Measurements from ENCODE around the gene DSC3. TPM values are rescaled to one million over a fixed set of nuclear protein-coding genes. Genes with fewer than 3 reads are reported as not detected.
"Not testable (repeated sequence)": the region's sequence is repeated elsewhere in the genome, so short reads cannot be mapped to it uniquely, and the experiment has no call there.

The DSC3 gene
- total RNA-seq, 1 donor from 2014 or later, result not detected

GRCh38 chr18:31041271-31042083 lies 1.1 kb downstream of the DSC3 start:
- no peak for DNase-seq (ENCODE audit: low read depth)

GRCh38 chr18:31040686-31041270 lies 1.8 kb downstream of the DSC3 start:
- no peak for DNase-seq (ENCODE audit: low read depth)

- no peak for DNase-seq (ENCODE audit: low read depth)
These were observed 3.1 kb downstream of the DSC3 start for GRCh38 chr18:31039426-31039825.

- DNase-seq (ENCODE audit: low read depth), result not testable (repeated sequence)
These were observed 4.9 kb downstream of the DSC3 start for GRCh38 chr18:31037686-31038085.

- DNase-seq (ENCODE audit: low read depth), result no peak
These were observed 8.0 kb downstream of the DSC3 start for GRCh38 chr18:31034541-31034940.

GRCh38 chr18:31030574-31031278 lies 11.8 kb downstream of the DSC3 start:
- no peak for DNase-seq (ENCODE audit: low read depth)

GRCh38 chr18:31015715-31016434 lies 26.7 kb downstream of the DSC3 start:
- DNase-seq (ENCODE audit: low read depth), result no peak

GRCh38 chr18:31011455-31011854 lies 31.1 kb downstream of the DSC3 start:
- not testable (repeated sequence) for DNase-seq (ENCODE audit: low read depth)

GRCh38 chr18:31010601-31011000 lies 31.9 kb downstream of the DSC3 start:
- no peak for DNase-seq (ENCODE audit: low read depth)

GRCh38 chr18:30999887-31000628 lies 42.5 kb downstream of the DSC3 start:
- DNase-seq (ENCODE audit: low read depth), result no peak

GRCh38 chr18:30999186-30999585 lies 43.4 kb downstream of the DSC3 start:
- no peak for DNase-seq (ENCODE audit: low read depth)

GRCh38 chr18:30997223-30997622 lies 45.3 kb downstream of the DSC3 start:
- DNase-seq (ENCODE audit: low read depth), result no peak

GRCh38 chr18:30992231-30992630 lies 50.3 kb downstream of the DSC3 start:
- DNase-seq (ENCODE audit: low read depth), result no peak

- no peak for DNase-seq (ENCODE audit: low read depth)
These were observed 51.1 kb downstream of the DSC3 start for GRCh38 chr18:30991397-30991796.

- DNase-seq (ENCODE audit: low read depth), result no peak
These were observed 53.4 kb downstream of the DSC3 start for GRCh38 chr18:30989141-30989540.

GRCh38 chr18:30988440-30988839 lies 54.1 kb downstream of the DSC3 start:
- no peak for DNase-seq (ENCODE audit: low read depth)

- no peak for DNase-seq (ENCODE audit: low read depth)
These were observed 54.9 kb downstream of the DSC3 start for GRCh38 chr18:30987467-30988241.

GRCh38 chr18:30985753-30986152 lies 56.8 kb downstream of the DSC3 start:
- no peak for DNase-seq (ENCODE audit: low read depth)

GRCh38 chr18:30982285-30982992 lies 60.1 kb downstream of the DSC3 start:
- no peak for DNase-seq (ENCODE audit: low read depth)
